CD4-positive, alpha-beta T cell (primary cell): ENCODE measurements around the gene RAB3GAP1. TPM values are rescaled to one million over a fixed set of nuclear protein-coding genes. Genes with fewer than 3 reads are reported as not detected.

Experiments used
- ATAC-seq: fragments of 200-7000 bp; cut with Tn5 transposase; one replicate; pipeline ENCODE4 v1.10.0; 2022; ENCODE audit warnings: mild to moderate bottlenecking; ENCODE audit not compliant: poor library complexity
- CTCF ChIA-PET: fragments of 350-600 bp; sonication (Branson Sonifier 250); formaldehyde crosslinking; loops from one replicate; lab custom pipeline; 2021; ENCODE audit warnings: antibody characterized with exemption, inconsistent platforms; lab: Charles Lee
- POLR2A ChIA-PET: fragments of 350-600 bp; sonication (Branson Sonifier 250); formaldehyde crosslinking; loops from one replicate; lab custom pipeline; 2021; ENCODE audit warnings: antibody characterized with exemption, inconsistent platforms; lab: Charles Lee
- DNase-seq, 14 experiments: peaks; one replicate each; pipeline ENCODE4 v3.0.0-alpha.2; 2013 to 2020; ENCODE audit warnings: mixed read lengths in 2 of 14
- H3K27ac ChIP-seq, 2 donors: one replicate each; pipeline versions ENCODE4 v1.5.1 to v1.7.0; 2013; ENCODE audit warnings: low read length in 2 of 2, low read depth in 1 of 2, mild to moderate bottlenecking in 1 of 2
- H3K27me3 ChIP-seq, 2 experiments: 1 replicate in 1 of 2; 2 replicates in 1 of 2; pipeline versions ENCODE4 v1.6.1 to v1.7.0; 2013; ENCODE audit warnings: low read length in 2 of 2, control low read depth in 1 of 2, mild to moderate bottlenecking in 1 of 2, moderate library complexity in 1 of 2; ENCODE audit not compliant: insufficient read depth in 2 of 2, control insufficient read depth in 1 of 2
- H3K36me3 ChIP-seq: one replicate; pipeline ENCODE4 v1.6.1; 2013; ENCODE audit warnings: low read length, control low read depth; ENCODE audit not compliant: insufficient read depth
- H3K4me1 ChIP-seq: one replicate; pipeline ENCODE4 v1.6.1; 2013; ENCODE audit warnings: low read length, control low read depth; ENCODE audit not compliant: insufficient read depth
- H3K4me3 ChIP-seq: one replicate; pipeline ENCODE4 v1.5.1; 2013; ENCODE audit warnings: mild to moderate bottlenecking, low read length, moderate library complexity
- H3K9me3 ChIP-seq, 2 experiments: 1 replicate in 1 of 2; 2 replicates in 1 of 2; pipeline versions ENCODE4 v1.6.1 to v1.7.0; 2013; ENCODE audit warnings: low read length in 2 of 2, mild to moderate bottlenecking in 2 of 2, control low read depth in 1 of 2, moderate library complexity in 1 of 2; ENCODE audit not compliant: control insufficient read depth in 1 of 2, insufficient read depth in 1 of 2
- H3K27ac Mint-ChIP-seq: one replicate; pipeline ENCODE4 v1.8.0; 2020; ENCODE audit warnings: mixed read lengths
- H3K27me3 Mint-ChIP-seq: one replicate; pipeline ENCODE4 v1.8.0; 2021; ENCODE audit warnings: mixed read lengths
- H3K36me3 Mint-ChIP-seq: one replicate; pipeline ENCODE4 v1.8.0; 2021; ENCODE audit warnings: low read depth, mixed read lengths
- H3K4me1 Mint-ChIP-seq: one replicate; pipeline ENCODE4 v1.8.0; 2021; ENCODE audit warnings: low read depth, mixed read lengths
- H3K4me3 Mint-ChIP-seq: one replicate; pipeline ENCODE4 v1.8.0; 2020; ENCODE audit warnings: mild to moderate bottlenecking, mixed read lengths
- H3K9me3 Mint-ChIP-seq: one replicate; pipeline ENCODE4 v1.8.0; 2020; ENCODE audit warnings: mixed read lengths
- intact Hi-C, 2 experiments: fragments of 100-400 bp; cut with DNase I in 1 of 2; cut with micrococcal nuclease in 1 of 2; formaldehyde crosslinking; loops; one replicate each; pipeline versions ENCODE4 v1.15.1 to v1.9.0; 2023 to 2025; cut with DNase I, micrococcal nuclease
- total RNA-seq, 174 experiments: library from RNA in 2 of 174; stranded (reverse) in 2 of 174; gene quantifications; one replicate each; pipeline ENCODE4 v1.2.3 and lab custom pipeline; 2021 to 2026
- TF ChIP-seq, protein P1 (sequence below): fragments of 200-600 bp; IDR thresholded peaks from one replicate; pipeline ENCODE4 v1.8.0; 2022; ENCODE audit warnings: antibody characterized with exemption, mild to moderate bottlenecking

The RAB3GAP1 gene
- total RNA-seq, 2 experiments from 2014 or later = 35.9 to 37.0 TPM

DNA sequence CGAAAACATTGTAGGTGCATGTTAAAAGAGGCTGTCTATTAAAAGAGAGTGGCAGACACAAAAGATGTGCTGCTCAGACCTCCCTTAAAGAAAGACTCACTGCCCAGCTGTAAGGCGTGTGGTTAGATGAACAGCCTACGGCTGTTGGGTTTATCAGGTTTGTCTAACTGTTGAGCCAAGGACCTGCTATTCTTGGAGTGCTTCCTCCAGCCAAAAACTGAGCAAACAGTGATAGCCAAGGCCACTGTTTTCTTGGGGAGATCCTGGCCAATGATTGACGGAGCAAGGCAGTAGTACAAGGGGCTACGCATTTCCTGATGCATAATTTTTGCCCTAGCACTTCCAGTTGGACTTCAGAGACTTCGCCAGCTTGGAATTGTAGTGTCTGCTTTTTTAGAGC is 1.4 kb upstream of the RAB3GAP1 start:
- no peak for ATAC-seq
- intact Hi-C loops = loop anchor here (2.0 to 10.0 kb wide), 4 partner anchors 52 to 1087 kb away; partner anchors contain the start of gene MCM6 (in 1 of the 2)
- no peaks in the 10 kb centered on the region for H3K9me3 Mint-ChIP-seq
- Histone ChIP-seq H3K27me3 (no peaks in the 10 kb centered on the region), H3K4me3 (no peak overlapping the region), H3K4me1 (peaks cover 12% of the 10 kb centered on the region), H3K27ac (no peak overlapping the region), H3K9me3 (no peaks in the 10 kb centered on the region), H3K36me3 (no peaks in the 10 kb centered on the region)
- ChIA-PET POLR2A (no interaction called here), CTCF (no interaction called here)
- H3K4me1 Mint-ChIP-seq = peaks cover 30% of the 10 kb centered on the region
- TF ChIP-seq, protein P1, sequence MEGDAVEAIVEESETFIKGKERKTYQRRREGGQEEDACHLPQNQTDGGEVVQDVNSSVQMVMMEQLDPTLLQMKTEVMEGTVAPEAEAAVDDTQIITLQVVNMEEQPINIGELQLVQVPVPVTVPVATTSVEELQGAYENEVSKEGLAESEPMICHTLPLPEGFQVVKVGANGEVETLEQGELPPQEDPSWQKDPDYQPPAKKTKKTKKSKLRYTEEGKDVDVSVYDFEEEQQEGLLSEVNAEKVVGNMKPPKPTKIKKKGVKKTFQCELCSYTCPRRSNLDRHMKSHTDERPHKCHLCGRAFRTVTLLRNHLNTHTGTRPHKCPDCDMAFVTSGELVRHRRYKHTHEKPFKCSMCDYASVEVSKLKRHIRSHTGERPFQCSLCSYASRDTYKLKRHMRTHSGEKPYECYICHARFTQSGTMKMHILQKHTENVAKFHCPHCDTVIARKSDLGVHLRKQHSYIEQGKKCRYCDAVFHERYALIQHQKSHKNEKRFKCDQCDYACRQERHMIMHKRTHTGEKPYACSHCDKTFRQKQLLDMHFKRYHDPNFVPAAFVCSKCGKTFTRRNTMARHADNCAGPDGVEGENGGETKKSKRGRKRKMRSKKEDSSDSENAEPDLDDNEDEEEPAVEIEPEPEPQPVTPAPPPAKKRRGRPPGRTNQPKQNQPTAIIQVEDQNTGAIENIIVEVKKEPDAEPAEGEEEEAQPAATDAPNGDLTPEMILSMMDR = no peak
- H3K27me3 Mint-ChIP-seq = no peaks in the 10 kb centered on the region
- H3K36me3 Mint-ChIP-seq = peaks cover 29% of the 10 kb centered on the region
- H3K4me3 Mint-ChIP-seq = peak overlapping the region; percentile 62
- no peak for DNase-seq
- peak overlapping the region; percentile 99 for H3K27ac Mint-ChIP-seq

GRCh38 chr2:135052997-135053474 is 944 bp downstream of the RAB3GAP1 start:
- Mint-ChIP-seq H3K36me3 (peaks cover 41% of the 10 kb centered on the region), H3K4me1 (peaks cover 40% of the 10 kb centered on the region), H3K27me3 (no peaks in the 10 kb centered on the region), H3K9me3 (no peaks in the 10 kb centered on the region), H3K4me3 (peak overlapping the region; percentile 97), H3K27ac (peak overlapping the region; percentile 99)
- TF ChIP-seq, protein P1 = no peak
- H3K36me3 ChIP-seq = peaks cover 4% of the 10 kb centered on the region
- POLR2A ChIA-PET = interaction anchor here (0.7 to 2.7 kb wide), 11 partner anchors 26 to 823 kb away, joined by 3 to 18 read pairs (median 3); partner anchors contain the start of genes CCNT2, MCM6, R3HDM1 and ZRANB3
- DNase-seq = peak in 7 of 14 experiments; percentile 16 to 49 (median 40)
- H3K27ac ChIP-seq = peak overlapping the region; percentile 96
- intact Hi-C loops = loop anchor here (1.0 to 10.0 kb wide), 8 partner anchors 48 to 1084 kb away; partner anchors contain the start of genes CCNT2 (in 1 of the 2), MCM6 (in 1 of the 2), R3HDM1 (in 1 of the 2) and UBXN4 (in 1 of the 2)
- no peaks in the 10 kb centered on the region for H3K9me3 ChIP-seq
- H3K4me3 ChIP-seq = peak overlapping the region; percentile 66
- ATAC-seq = peak; percentile 6
- CTCF ChIA-PET = no interaction called here
- no peaks in the 10 kb centered on the region for H3K27me3 ChIP-seq
- H3K4me1 ChIP-seq = peaks cover 21% of the 10 kb centered on the region

GRCh38 chr2:135055182-135055786 is 3.2 kb downstream of the RAB3GAP1 start:
- no peak for ATAC-seq
- Mint-ChIP-seq H3K36me3 (peaks cover 61% of the 10 kb centered on the region), H3K4me3 (peak overlapping the region; percentile 72), H3K27ac (peak overlapping the region; percentile 99), H3K9me3 (no peaks in the 10 kb centered on the region), H3K4me1 (peaks cover 56% of the 10 kb centered on the region), H3K27me3 (no peaks in the 10 kb centered on the region)
- Histone ChIP-seq H3K27me3 (no peaks in the 10 kb centered on the region), H3K9me3 (no peaks in the 10 kb centered on the region), H3K36me3 (peaks cover 9% of the 10 kb centered on the region), H3K27ac (no peak overlapping the region), H3K4me1 (peaks cover 21% of the 10 kb centered on the region), H3K4me3 (no peak overlapping the region)
- TF ChIP-seq, protein P1 = no peak
- CTCF ChIA-PET = interaction anchor here (1.2 kb wide), 1 partner anchor 44 kb away, joined by 3 read pairs; no protein-coding TSS in a partner anchor
- POLR2A ChIA-PET = interaction anchor here (1.0 kb wide), 1 partner anchor 12 kb away, joined by 3 read pairs; no protein-coding TSS in a partner anchor
- DNase-seq = no peak
- intact Hi-C loops = loop anchor here in 1 of 2 experiments (10.0 kb wide), 1 partner anchor 820 kb away; the partner anchor contains the start of gene MCM6
